Measurements from ENCODE around the gene R3HDM4. TPM values are rescaled to one million over a fixed set of nuclear protein-coding genes. Genes with fewer than 3 reads are reported as not detected.

R3HDM4 gene
- total and polyA plus RNA-seq, 10 of the 15 experiments (the other 5 are each of a cell fraction or from before 2014, with no cell fraction given) = 1.3 to 65.8 (median 27.7) TPM

- Histone ChIP-seq H3K9me3 (replicated peaks; ENCODE audit: control insufficient read depth, insufficient read depth, low read length) (no peaks in the 10 kb centered on the region), H3K9ac (ENCODE audit: control insufficient read depth, insufficient read depth, low read length) (no peak overlapping the region), H2AFZ (ENCODE audit: control insufficient read depth, low read depth, low read length) (no peak overlapping the region), H3K79me2 (ENCODE audit: control insufficient read depth, insufficient read depth, low read length) (no peaks in the 10 kb centered on the region), H3K4me3 (no peak overlapping the region), H4K20me1 (ENCODE audit: control insufficient read depth, insufficient read depth) (no peaks in the 10 kb centered on the region), H3K27ac (ENCODE audit: control insufficient read depth, insufficient read depth) (no peak overlapping the region), H3K27me3 (replicated peaks in 1 of 2; ENCODE audit: control insufficient read depth in 2 of 2, insufficient read depth in 2 of 2, low read length in 1 of 2) (no peaks in the 10 kb centered on the region), H3K36me3 (ENCODE audit: control insufficient read depth in 2 of 2, insufficient read depth in 2 of 2, low read length in 1 of 2) (no peaks in the 10 kb centered on the region), H3K4me2 (ENCODE audit: control insufficient read depth, insufficient read depth) (no peak overlapping the region), H3K4me1 (ENCODE audit: control insufficient read depth, insufficient read depth, low read length) (no peaks in the 10 kb centered on the region)
- no TSS peak for BruUV-seq (replicated peaks)
- intact Hi-C loops (cut with micrococcal nuclease; ENCODE audit: unreplicated experiment) (no loop called here), in situ Hi-C loops (cut with MboI) (no loop called here)
- ATAC-seq (no peak), FAIRE-seq (no peak), DNase-seq (ENCODE audit: low read depth, low spot score) (no peak)
- CTCF ChIA-PET = no interaction called here
- RAD21 ChIA-PET (ENCODE audit: unreplicated experiment) = no interaction called here
- POLR2A ChIA-PET = no interaction called here
- SMC1A ChIA-PET (ENCODE audit: uncharacterized antibody, unreplicated experiment) = no interaction called here
- WGBS (ENCODE audit: insufficient coverage, insufficient replicate concordance, low lambda C conversion rate, missing lambda C conversion rate) = 69% methylated on average over 16 of the region's 67 CpGs
- no peak for TF ChIP-seq MYB (IDR thresholded peaks at IDR 0.05; ENCODE audit: borderline replicate concordance, low read depth, low read length)
- no peak for TF ChIP-seq ZNF384 (IDR thresholded peaks at IDR 0.05; ENCODE audit: borderline replicate concordance, low read depth, low read length)
- no peak for TF ChIP-seq EGR1 (IDR thresholded peaks at IDR 0.05; ENCODE audit: borderline replicate concordance in 1 of 2, low read depth in 2 of 2, low read length in 2 of 2)
- no peak for TF ChIP-seq ZNF622 (IDR thresholded peaks at IDR 0.05)
- TF ChIP-seq, protein P1, sequence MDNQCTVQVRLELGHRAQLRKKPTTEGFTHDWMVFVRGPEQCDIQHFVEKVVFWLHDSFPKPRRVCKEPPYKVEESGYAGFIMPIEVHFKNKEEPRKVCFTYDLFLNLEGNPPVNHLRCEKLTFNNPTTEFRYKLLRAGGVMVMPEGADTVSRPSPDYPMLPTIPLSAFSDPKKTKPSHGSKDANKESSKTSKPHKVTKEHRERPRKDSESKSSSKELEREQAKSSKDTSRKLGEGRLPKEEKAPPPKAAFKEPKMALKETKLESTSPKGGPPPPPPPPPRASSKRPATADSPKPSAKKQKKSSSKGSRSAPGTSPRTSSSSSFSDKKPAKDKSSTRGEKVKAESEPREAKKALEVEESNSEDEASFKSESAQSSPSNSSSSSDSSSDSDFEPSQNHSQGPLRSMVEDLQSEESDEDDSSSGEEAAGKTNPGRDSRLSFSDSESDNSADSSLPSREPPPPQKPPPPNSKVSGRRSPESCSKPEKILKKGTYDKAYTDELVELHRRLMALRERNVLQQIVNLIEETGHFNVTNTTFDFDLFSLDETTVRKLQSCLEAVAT (IDR thresholded peaks at IDR 0.05) = no peak
- TF ChIP-seq SIN3A (IDR thresholded peaks at IDR 0.05; ENCODE audit: low read depth, low read length) = no peak
- no peak for TF ChIP-seq FOXM1 (IDR thresholded peaks at IDR 0.05; ENCODE audit: low read depth, low read length)
- TF ChIP-seq STAT1 (conservative IDR thresholded peaks at IDR 0.05) = no peak
- TF ChIP-seq, protein P2, sequence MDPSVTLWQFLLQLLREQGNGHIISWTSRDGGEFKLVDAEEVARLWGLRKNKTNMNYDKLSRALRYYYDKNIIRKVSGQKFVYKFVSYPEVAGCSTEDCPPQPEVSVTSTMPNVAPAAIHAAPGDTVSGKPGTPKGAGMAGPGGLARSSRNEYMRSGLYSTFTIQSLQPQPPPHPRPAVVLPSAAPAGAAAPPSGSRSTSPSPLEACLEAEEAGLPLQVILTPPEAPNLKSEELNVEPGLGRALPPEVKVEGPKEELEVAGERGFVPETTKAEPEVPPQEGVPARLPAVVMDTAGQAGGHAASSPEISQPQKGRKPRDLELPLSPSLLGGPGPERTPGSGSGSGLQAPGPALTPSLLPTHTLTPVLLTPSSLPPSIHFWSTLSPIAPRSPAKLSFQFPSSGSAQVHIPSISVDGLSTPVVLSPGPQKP (IDR thresholded peaks at IDR 0.05; ENCODE audit: low read depth, low read length) = no peak
- TF ChIP-seq BMI1 (IDR thresholded peaks at IDR 0.05; ENCODE audit: borderline replicate concordance) = no peak
- no peak for TF ChIP-seq RBBP5 (conservative IDR thresholded peaks at IDR 0.05)
- no peak for TF ChIP-seq SPI1 (IDR thresholded peaks at IDR 0.05; ENCODE audit: borderline replicate concordance, insufficient read depth, low read depth, low read length)
- no peak for TF ChIP-seq SIX5 (IDR thresholded peaks at IDR 0.05; ENCODE audit: low read depth, low read length, severe bottlenecking)
- TF ChIP-seq TCF3 (IDR thresholded peaks at IDR 0.05; ENCODE audit: borderline replicate concordance, insufficient read depth, low read depth, low read length) = no peak
- TF ChIP-seq, protein P3, sequence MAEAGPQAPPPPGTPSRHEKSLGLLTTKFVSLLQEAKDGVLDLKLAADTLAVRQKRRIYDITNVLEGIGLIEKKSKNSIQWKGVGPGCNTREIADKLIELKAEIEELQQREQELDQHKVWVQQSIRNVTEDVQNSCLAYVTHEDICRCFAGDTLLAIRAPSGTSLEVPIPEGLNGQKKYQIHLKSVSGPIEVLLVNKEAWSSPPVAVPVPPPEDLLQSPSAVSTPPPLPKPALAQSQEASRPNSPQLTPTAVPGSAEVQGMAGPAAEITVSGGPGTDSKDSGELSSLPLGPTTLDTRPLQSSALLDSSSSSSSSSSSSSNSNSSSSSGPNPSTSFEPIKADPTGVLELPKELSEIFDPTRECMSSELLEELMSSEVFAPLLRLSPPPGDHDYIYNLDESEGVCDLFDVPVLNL (IDR thresholded peaks at IDR 0.05; ENCODE audit: low read depth, low read length) = no peak
- no peak for TF ChIP-seq ZNF592 (IDR thresholded peaks at IDR 0.05)
- no peak for TF ChIP-seq EED (IDR thresholded peaks at IDR 0.05; ENCODE audit: low read depth)
Observed at GRCh38 chr19:853014-853585, 59.9 kb downstream of the R3HDM4 start.

Measured in GM12878 (cell line).